Measurements from ENCODE around the gene RBX1.
"Not testable (repeated sequence)": the region's sequence is repeated elsewhere in the genome, so short reads cannot be mapped to it uniquely, and the experiment has no call there.

Gene RBX1

GRCh38 chr22:40950962-40951794 is at the start of gene RBX1:
Gene RBX1 (plus strand): TSS chr22:40951378. CDS start chr22:40951399, 21 bp downstream.
- DNase-seq = peak; percentile 98
- Histone ChIP-seq H3K27me3 (ENCODE audit: insufficient read depth, low read depth, severe bottlenecking) (no peaks in the 10 kb centered on the region), H3K36me3 (peaks cover 28% of the 10 kb centered on the region), H3K27ac (peak within 1 kb of the TSS; percentile 97), H3K9me3 (ENCODE audit: severe bottlenecking) (no peaks in the 10 kb centered on the region), H3K4me3 (ENCODE audit: low read depth, low read length) (peak within 1 kb of the TSS; percentile 76)
- TF ChIP-seq CTCF (IDR thresholded peaks at IDR 0.05; ENCODE audit: low read depth, low read length) = no peak

- Histone ChIP-seq H3K4me3 (ENCODE audit: low read depth, low read length) (no peak overlapping the region), H3K9me3 (ENCODE audit: severe bottlenecking) (no peaks in the 10 kb centered on the region), H3K27me3 (ENCODE audit: insufficient read depth, low read depth, severe bottlenecking) (no peaks in the 10 kb centered on the region), H3K27ac (no peak overlapping the region), H3K36me3 (peaks cover 6% of the 10 kb centered on the region)
- TF ChIP-seq CTCF (IDR thresholded peaks at IDR 0.05; ENCODE audit: low read depth, low read length) = no peak
- no peak for DNase-seq
Observed at GRCh38 chr22:40904101-40904500, 47.1 kb upstream of the RBX1 start.

- DNase-seq = no peak
- no peak overlapping the region for H3K27ac ChIP-seq
- H3K27me3 ChIP-seq (ENCODE audit: insufficient read depth, low read depth, severe bottlenecking) = no peaks in the 10 kb centered on the region
- peaks cover 10% of the 10 kb centered on the region for H3K36me3 ChIP-seq
- H3K9me3 ChIP-seq (ENCODE audit: severe bottlenecking) = no peaks in the 10 kb centered on the region
- no peak overlapping the region for H3K4me3 ChIP-seq (ENCODE audit: low read depth, low read length)
- no peak for TF ChIP-seq CTCF (IDR thresholded peaks at IDR 0.05; ENCODE audit: low read depth, low read length)
Observed at GRCh38 chr22:40908895-40909294, 42.3 kb upstream of the RBX1 start.

GRCh38 chr22:40911772-40912171 is 39.4 kb upstream of the RBX1 start:
- peaks cover 11% of the 10 kb centered on the region for H3K36me3 ChIP-seq
- DNase-seq = no peak
- TF ChIP-seq CTCF (IDR thresholded peaks at IDR 0.05; ENCODE audit: low read depth, low read length) = no peak
- H3K9me3 ChIP-seq (ENCODE audit: severe bottlenecking) = no peaks in the 10 kb centered on the region
- H3K27ac ChIP-seq = no peak overlapping the region
- no peak overlapping the region for H3K4me3 ChIP-seq (ENCODE audit: low read depth, low read length)
- no peaks in the 10 kb centered on the region for H3K27me3 ChIP-seq (ENCODE audit: insufficient read depth, low read depth, severe bottlenecking)

GRCh38 chr22:40912987-40913386 is 38.2 kb upstream of the RBX1 start:
- not testable (repeated sequence) for H3K27me3 ChIP-seq (ENCODE audit: insufficient read depth, low read depth, severe bottlenecking); H3K4me3 ChIP-seq (ENCODE audit: low read depth, low read length); DNase-seq; H3K9me3 ChIP-seq (ENCODE audit: severe bottlenecking); H3K27ac ChIP-seq
- peaks cover 11% of the 10 kb centered on the region for H3K36me3 ChIP-seq

GRCh38 chr22:40919446-40919845 is 31.7 kb upstream of the RBX1 start:
- TF ChIP-seq CTCF (IDR thresholded peaks at IDR 0.05; ENCODE audit: low read depth, low read length) = no peak
- DNase-seq = no peak
- H3K4me3 ChIP-seq (ENCODE audit: low read depth, low read length) = no peak overlapping the region
- no peaks in the 10 kb centered on the region for H3K9me3 ChIP-seq (ENCODE audit: severe bottlenecking)
- H3K27me3 ChIP-seq (ENCODE audit: insufficient read depth, low read depth, severe bottlenecking) = no peaks in the 10 kb centered on the region
- H3K36me3 ChIP-seq = peaks cover 26% of the 10 kb centered on the region
- no peak overlapping the region for H3K27ac ChIP-seq
